Measurements from ENCODE around the gene UBE2Q2. TPM values are rescaled to one million over a fixed set of nuclear protein-coding genes. Genes with fewer than 3 reads are reported as not detected.
A peak's percentile ranks its signal among the peaks of the same experiment; 100 is the strongest.

The UBE2Q2 gene
- polyA plus RNA-seq, 1 of the 3 experiments (the other 2 are of a cell fraction), result 14.5 TPM

DNA sequence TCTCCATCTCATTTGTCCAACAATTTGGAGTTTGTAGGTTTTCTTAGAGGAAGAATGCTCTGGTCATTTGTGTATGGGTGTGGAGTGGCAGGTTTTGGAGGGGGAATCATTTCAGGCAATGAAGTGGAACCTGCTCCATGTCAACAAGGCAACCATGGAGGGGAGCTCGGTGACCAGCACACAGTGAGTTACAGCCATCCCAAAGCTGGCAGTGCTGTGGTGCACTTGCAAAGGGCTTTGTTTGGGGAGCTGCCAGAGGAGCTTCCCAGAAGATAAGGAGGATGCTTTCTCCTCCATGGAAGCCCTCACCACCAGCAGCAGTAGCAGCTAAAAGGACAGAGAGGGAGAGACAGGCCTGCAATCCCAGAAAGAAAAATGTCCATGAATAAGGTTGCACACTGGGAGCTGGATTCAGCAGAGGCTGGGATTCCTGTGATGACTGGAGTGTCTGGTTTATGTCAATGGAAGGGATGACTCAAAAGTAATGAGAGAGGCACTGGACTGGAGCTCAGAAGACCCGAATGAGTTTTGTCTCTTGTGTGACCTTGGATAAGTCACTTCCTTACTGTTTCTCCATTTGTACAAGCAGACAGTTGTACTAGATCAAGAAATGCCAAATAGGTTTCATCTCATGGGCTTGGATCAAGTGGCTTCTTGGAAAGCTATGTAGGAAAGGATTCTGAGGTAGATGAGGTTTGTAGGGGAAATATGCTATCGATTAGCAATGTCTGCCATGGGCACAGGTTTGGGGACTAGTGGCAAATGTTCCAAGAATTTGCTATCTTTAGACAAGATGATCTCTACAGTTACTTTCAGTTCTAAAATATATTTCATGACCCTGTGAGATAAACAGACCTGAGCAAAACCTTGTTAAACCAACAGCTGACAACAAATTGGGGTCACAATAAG lies 27.2 kb upstream of the UBE2Q2 start:
- Histone ChIP-seq H3K27ac (ENCODE audit: low read depth in 2 of 2, low read length in 1 of 2) (no peak overlapping the region), H3K4me1 (ENCODE audit: control insufficient read depth in 1 of 2, insufficient read depth in 2 of 2, low read depth in 1 of 2, low read length in 1 of 2) (no peaks in the 10 kb centered on the region; a peak in 1 of 4 replicates), H4K20me1 (ENCODE audit: insufficient read depth) (no peaks in the 10 kb centered on the region), H3K9me2 (no peaks in the 10 kb centered on the region), H3K79me2 (ENCODE audit: insufficient read depth) (no peaks in the 10 kb centered on the region), H3F3A (replicated peaks; ENCODE audit: insufficient read depth) (no peaks in the 10 kb centered on the region), H3K27me3 (ENCODE audit: insufficient read depth) (no peaks in the 10 kb centered on the region), H2AFZ (ENCODE audit: low read depth) (no peak overlapping the region), H3K4me2 (no peak overlapping the region), H3K9me3 (no peaks in the 10 kb centered on the region), H3K36me3 (replicated peaks in 1 of 2; ENCODE audit: control insufficient read depth in 1 of 2, insufficient read depth in 2 of 2, low read length in 1 of 2) (no peaks in the 10 kb centered on the region), H3K9ac (no peak overlapping the region), H3K4me3 (ENCODE audit: low read depth in 2 of 2, low read length in 1 of 2) (no peak overlapping the region)
- CTCF ChIA-PET, result interaction anchor here (0.7 to 4.0 kb wide), 6 partner anchors 10 to 242 kb away, joined by 3 to 22 read pairs (median 5); no protein-coding TSS in a partner anchor
- POLR2A ChIA-PET, result no interaction called here
- 67% methylated on average over 3 of the region's 3 CpGs for WGBS (ENCODE audit: low lambda C conversion rate)
- DNase-seq, result no peak
- TF ChIP-seq MXI1 (IDR thresholded peaks at IDR 0.05; ENCODE audit: low read depth, low read length) (no peak), ELF1 (IDR thresholded peaks at IDR 0.05) (no peak), TCF12 (IDR thresholded peaks at IDR 0.05) (peak; percentile 69), JUND (IDR thresholded peaks at IDR 0.05) (no peak), SIN3A (IDR thresholded peaks at IDR 0.05; ENCODE audit: borderline replicate concordance, low read depth, low read length) (no peak)
- TF ChIP-seq, protein P1, sequence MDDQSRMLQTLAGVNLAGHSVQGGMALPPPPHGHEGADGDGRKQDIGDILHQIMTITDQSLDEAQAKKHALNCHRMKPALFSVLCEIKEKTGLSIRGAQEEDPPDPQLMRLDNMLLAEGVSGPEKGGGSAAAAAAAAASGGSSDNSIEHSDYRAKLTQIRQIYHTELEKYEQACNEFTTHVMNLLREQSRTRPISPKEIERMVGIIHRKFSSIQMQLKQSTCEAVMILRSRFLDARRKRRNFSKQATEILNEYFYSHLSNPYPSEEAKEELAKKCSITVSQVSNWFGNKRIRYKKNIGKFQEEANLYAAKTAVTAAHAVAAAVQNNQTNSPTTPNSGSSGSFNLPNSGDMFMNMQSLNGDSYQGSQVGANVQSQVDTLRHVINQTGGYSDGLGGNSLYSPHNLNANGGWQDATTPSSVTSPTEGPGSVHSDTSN (IDR thresholded peaks at IDR 0.05), result peak; percentile 22; the same call in 1 of the 2 replicates

DNA sequence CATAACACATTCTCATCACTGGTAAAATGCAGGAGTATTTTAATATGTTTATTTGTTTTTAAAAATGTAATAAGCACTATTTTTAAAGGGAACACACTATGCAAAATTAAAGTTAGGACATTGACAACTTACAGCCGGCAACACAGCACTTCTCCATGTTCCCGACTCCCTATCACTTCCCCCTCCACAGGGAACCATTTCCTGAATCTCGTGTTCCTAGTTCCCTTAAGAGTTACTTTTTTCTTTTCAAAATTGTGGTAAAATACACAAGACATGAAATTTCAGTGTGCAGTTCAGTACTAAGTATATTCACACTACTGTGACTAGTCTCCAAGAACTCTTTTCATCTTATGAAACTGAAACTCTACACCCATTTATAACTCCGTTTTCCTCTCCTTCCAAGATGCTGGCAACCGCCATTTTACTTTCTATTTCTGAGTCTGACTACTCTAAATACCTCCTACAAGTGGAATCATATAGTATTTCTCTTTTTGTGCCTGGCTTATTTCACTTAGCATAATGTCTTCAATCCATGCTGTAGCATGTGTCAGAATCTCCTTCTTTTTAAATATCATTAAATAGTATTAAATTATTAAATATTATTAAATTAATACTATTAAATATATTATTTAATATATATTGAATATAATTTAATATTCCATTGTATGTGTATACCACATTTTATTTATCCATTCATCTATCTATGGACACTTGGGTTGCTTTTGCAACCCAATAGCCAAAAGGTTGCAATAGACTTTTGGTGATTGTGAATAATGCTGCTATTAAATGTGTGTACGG lies 25.9 kb upstream of the UBE2Q2 start:
- H3K4me3 ChIP-seq (ENCODE audit: low read depth in 2 of 2, low read length in 1 of 2), result no peak overlapping the region
- TF ChIP-seq FOXM1 (IDR thresholded peaks at IDR 0.05; ENCODE audit: low read depth) (no peak), RFX5 (IDR thresholded peaks at IDR 0.05; ENCODE audit: low read length) (no peak), TCF12 (IDR thresholded peaks at IDR 0.05) (no peak), FOSL2 (IDR thresholded peaks at IDR 0.05; ENCODE audit: borderline replicate concordance, low read depth) (no peak), ELF1 (IDR thresholded peaks at IDR 0.05) (no peak), POLR2AphosphoS5 (IDR thresholded peaks at IDR 0.05; ENCODE audit: low read depth, low read length) (no peak), GABPA (IDR thresholded peaks at IDR 0.05; ENCODE audit: low read depth) (no peak), MXI1 (IDR thresholded peaks at IDR 0.05; ENCODE audit: low read depth, low read length) (no peak), YY1 (IDR thresholded peaks at IDR 0.05; ENCODE audit: low read depth) (no peak; the same call in 1 of the 2 replicates), EZH2phosphoT487 (IDR thresholded peaks at IDR 0.05; ENCODE audit: borderline replicate concordance, low read depth) (no peak), NFIC (IDR thresholded peaks at IDR 0.05; ENCODE audit: borderline replicate concordance) (no peak), EP300 (IDR thresholded peaks at IDR 0.05; ENCODE audit: borderline replicate concordance in 1 of 2, low read depth in 1 of 2, low read length in 1 of 2) (no peak), CHD2 (IDR thresholded peaks at IDR 0.05; ENCODE audit: low read length, partially characterized antibody) (no peak), FOXJ3 (CRISPR knock-in tag; IDR thresholded peaks at IDR 0.05) (no peak), NRF1 (IDR thresholded peaks at IDR 0.05; ENCODE audit: low read depth, low read length) (no peak), SMC3 (IDR thresholded peaks at IDR 0.05; ENCODE audit: low read depth, low read length) (no peak), GATA2 (CRISPR knock-in tag; IDR thresholded peaks at IDR 0.05) (no peak)
- TF ChIP-seq, protein P2, sequence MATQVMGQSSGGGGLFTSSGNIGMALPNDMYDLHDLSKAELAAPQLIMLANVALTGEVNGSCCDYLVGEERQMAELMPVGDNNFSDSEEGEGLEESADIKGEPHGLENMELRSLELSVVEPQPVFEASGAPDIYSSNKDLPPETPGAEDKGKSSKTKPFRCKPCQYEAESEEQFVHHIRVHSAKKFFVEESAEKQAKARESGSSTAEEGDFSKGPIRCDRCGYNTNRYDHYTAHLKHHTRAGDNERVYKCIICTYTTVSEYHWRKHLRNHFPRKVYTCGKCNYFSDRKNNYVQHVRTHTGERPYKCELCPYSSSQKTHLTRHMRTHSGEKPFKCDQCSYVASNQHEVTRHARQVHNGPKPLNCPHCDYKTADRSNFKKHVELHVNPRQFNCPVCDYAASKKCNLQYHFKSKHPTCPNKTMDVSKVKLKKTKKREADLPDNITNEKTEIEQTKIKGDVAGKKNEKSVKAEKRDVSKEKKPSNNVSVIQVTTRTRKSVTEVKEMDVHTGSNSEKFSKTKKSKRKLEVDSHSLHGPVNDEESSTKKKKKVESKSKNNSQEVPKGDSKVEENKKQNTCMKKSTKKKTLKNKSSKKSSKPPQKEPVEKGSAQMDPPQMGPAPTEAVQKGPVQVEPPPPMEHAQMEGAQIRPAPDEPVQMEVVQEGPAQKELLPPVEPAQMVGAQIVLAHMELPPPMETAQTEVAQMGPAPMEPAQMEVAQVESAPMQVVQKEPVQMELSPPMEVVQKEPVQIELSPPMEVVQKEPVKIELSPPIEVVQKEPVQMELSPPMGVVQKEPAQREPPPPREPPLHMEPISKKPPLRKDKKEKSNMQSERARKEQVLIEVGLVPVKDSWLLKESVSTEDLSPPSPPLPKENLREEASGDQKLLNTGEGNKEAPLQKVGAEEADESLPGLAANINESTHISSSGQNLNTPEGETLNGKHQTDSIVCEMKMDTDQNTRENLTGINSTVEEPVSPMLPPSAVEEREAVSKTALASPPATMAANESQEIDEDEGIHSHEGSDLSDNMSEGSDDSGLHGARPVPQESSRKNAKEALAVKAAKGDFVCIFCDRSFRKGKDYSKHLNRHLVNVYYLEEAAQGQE (IDR thresholded peaks at IDR 0.05; ENCODE audit: low read depth, low read length), result no peak
- POLR2A ChIA-PET, result no interaction called here

More for the DNA sequence above, 25.9 kb upstream of the UBE2Q2 start:
- no peaks in the 10 kb centered on the region for H3K9me3 ChIP-seq
- no peak overlapping the region for H3K9ac ChIP-seq
- H4K20me1 ChIP-seq (ENCODE audit: insufficient read depth), result no peaks in the 10 kb centered on the region
- H2AFZ ChIP-seq (ENCODE audit: low read depth), result peak overlapping the region; percentile 42
- no peaks in the 10 kb centered on the region for H3K27me3 ChIP-seq (ENCODE audit: insufficient read depth)
- H3K4me1 ChIP-seq (ENCODE audit: control insufficient read depth in 1 of 2, insufficient read depth in 2 of 2, low read depth in 1 of 2, low read length in 1 of 2), result no peaks in the 10 kb centered on the region; a peak in 1 of 4 replicates
- H3K79me2 ChIP-seq (ENCODE audit: insufficient read depth), result no peaks in the 10 kb centered on the region
- DNase-seq, result no peak
- no peak overlapping the region for H3K27ac ChIP-seq (ENCODE audit: low read depth in 2 of 2, low read length in 1 of 2)
- H3K9me2 ChIP-seq, result no peaks in the 10 kb centered on the region
- no peak overlapping the region for H3K4me2 ChIP-seq
- CTCF ChIA-PET, result interaction anchor here (0.6 to 1.7 kb wide), 3 partner anchors 10 to 111 kb away, joined by 3 to 6 read pairs (median 4); no protein-coding TSS in a partner anchor
- H3K36me3 ChIP-seq (replicated peaks in 1 of 2; ENCODE audit: control insufficient read depth in 1 of 2, insufficient read depth in 2 of 2, low read length in 1 of 2), result no peaks in the 10 kb centered on the region
- H3F3A ChIP-seq (replicated peaks; ENCODE audit: insufficient read depth), result no peaks in the 10 kb centered on the region
- 66% methylated on average over 6 of the region's 6 CpGs for WGBS (ENCODE audit: low lambda C conversion rate)
